OCI-LY7 (cell line): Measurements from ENCODE around the gene FPR1.

Source experiments
- CTCF ChIP-seq: fragments of 200-600 bp; sonication (generic); conservative IDR thresholded peaks from 2 replicates; pipeline ENCODE4 v1.5.1; 2014; ENCODE audit warnings: mild to moderate bottlenecking, antibody characterized with exemption, low read length, moderate library complexity, mixed read lengths
- EZH2phosphoT487 ChIP-seq: fragments of 200-600 bp; sonication (generic); IDR thresholded peaks from 2 replicates; pipeline ENCODE4 v1.6.1; 2018; ENCODE audit warnings: low read depth, borderline replicate concordance, mild to moderate bottlenecking, mixed run types, antibody characterized with exemption, low read length, moderate library complexity, mixed read lengths

GRCh38 chr19:51708811-51709210, 42.9 kb downstream of the FPR1 start:
- TF ChIP-seq CTCF (no peak), EZH2phosphoT487 (no peak)
